ENCODE data around the gene PCYT1B. TPM values are rescaled to one million over a fixed set of nuclear protein-coding genes. Genes with fewer than 3 reads are reported as not detected.
"Not testable (repeated sequence)": the region's sequence is repeated elsewhere in the genome, so short reads cannot be mapped to it uniquely, and the experiment has no call there.

The PCYT1B gene
- total RNA-seq, 1 donor = 0.27 TPM

DNA sequence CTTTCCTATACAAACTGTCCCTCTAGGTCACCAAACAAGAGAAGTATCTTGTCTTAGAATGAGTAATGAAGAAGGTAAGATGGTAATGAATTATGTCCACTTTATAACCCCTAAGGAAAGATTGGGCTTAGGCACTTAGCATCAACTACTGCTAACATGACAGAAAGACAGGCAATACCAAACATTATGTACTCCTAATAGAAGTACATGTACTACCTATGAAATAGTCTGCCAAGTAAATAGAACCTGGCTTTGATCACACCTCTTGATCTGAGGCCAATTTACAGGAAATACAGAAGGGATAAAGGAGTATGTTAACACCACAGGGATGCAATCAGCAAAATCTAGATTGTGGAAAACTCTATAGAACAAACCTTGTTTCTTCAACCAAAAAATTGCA is 14.1 kb upstream of the PCYT1B start:
- TF ChIP-seq, protein P1, sequence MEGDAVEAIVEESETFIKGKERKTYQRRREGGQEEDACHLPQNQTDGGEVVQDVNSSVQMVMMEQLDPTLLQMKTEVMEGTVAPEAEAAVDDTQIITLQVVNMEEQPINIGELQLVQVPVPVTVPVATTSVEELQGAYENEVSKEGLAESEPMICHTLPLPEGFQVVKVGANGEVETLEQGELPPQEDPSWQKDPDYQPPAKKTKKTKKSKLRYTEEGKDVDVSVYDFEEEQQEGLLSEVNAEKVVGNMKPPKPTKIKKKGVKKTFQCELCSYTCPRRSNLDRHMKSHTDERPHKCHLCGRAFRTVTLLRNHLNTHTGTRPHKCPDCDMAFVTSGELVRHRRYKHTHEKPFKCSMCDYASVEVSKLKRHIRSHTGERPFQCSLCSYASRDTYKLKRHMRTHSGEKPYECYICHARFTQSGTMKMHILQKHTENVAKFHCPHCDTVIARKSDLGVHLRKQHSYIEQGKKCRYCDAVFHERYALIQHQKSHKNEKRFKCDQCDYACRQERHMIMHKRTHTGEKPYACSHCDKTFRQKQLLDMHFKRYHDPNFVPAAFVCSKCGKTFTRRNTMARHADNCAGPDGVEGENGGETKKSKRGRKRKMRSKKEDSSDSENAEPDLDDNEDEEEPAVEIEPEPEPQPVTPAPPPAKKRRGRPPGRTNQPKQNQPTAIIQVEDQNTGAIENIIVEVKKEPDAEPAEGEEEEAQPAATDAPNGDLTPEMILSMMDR (IDR thresholded peaks at IDR 0.05; ENCODE audit: insufficient read depth, low read length) = no peak
- H3K4me3 ChIP-seq (ENCODE audit: low read depth, low read length) = no peak overlapping the region
- no peak for DNase-seq (ENCODE audit: low read depth)

DNA sequence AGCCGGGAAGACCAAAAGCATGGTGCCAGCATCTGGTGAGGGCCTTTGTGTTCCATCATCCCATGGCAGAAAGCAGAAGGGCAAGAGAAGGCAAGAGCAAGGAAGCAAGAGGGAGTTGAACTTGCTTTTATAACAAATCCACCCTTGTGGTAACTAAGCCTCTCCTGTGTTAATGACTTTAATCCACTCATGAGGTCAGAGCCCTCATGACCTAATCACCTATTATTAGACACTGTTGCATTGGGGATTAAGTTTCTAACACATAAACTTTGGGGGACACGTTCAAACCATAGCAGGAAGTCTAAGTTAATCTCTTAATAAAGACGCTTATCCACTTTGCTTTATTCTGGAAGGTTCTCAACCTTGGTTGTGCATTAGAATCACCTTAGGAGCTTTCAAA is 12.5 kb upstream of the PCYT1B start:
- DNase-seq (ENCODE audit: low read depth) = no peak

DNA sequence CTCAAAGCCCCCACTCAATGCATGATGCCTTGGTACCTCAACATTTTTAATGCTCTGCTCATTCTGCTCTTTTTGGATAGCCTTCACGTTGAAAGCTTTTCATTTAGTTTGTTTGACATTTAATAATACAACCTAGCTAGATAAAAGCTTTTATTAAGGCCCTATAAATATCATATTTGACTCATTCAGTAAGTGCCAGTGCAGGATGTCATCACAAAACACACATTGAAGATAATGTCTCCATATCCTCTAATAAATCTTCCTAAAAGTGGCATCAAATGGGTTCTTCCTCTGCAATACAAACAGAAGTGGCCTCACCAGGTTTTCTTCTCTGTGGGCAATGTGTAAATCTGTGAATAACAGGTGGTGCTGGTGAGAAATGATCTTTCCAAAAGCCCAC is 12.0 kb upstream of the PCYT1B start:
- H3K4me3 ChIP-seq (ENCODE audit: low read depth, low read length) = no peak overlapping the region
- TF ChIP-seq, protein P1 (IDR thresholded peaks at IDR 0.05; ENCODE audit: insufficient read depth, low read length) = no peak
- DNase-seq (ENCODE audit: low read depth) = no peak

More for the DNA sequence above, 12.5 kb upstream of the PCYT1B start:
- H3K4me3 ChIP-seq (ENCODE audit: low read depth, low read length) = no peak overlapping the region
- TF ChIP-seq, protein P1 (IDR thresholded peaks at IDR 0.05; ENCODE audit: insufficient read depth, low read length) = no peak

DNA sequence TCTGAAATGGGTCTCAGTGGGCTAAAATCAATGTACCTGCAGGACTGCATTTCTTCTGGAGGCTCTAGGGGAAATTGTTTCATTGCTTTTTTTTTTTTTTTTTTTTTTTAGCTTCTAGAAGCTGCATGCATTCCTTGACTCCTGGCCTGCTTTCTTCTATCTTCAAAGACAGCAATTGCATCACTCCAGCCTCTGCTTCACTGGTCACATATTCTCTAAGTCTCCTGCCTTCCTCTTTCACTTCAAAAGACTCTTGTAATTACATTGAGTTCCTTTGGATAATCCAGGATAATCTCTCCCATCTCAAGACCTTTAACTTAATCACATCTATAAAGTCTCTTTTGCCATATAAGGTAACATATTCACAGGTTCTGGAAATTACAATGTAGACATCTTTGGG is 11.3 kb upstream of the PCYT1B start:
- DNase-seq (ENCODE audit: low read depth) = no peak
- TF ChIP-seq, protein P1 (IDR thresholded peaks at IDR 0.05; ENCODE audit: insufficient read depth, low read length) = no peak
- no peak overlapping the region for H3K4me3 ChIP-seq (ENCODE audit: low read depth, low read length)

DNA sequence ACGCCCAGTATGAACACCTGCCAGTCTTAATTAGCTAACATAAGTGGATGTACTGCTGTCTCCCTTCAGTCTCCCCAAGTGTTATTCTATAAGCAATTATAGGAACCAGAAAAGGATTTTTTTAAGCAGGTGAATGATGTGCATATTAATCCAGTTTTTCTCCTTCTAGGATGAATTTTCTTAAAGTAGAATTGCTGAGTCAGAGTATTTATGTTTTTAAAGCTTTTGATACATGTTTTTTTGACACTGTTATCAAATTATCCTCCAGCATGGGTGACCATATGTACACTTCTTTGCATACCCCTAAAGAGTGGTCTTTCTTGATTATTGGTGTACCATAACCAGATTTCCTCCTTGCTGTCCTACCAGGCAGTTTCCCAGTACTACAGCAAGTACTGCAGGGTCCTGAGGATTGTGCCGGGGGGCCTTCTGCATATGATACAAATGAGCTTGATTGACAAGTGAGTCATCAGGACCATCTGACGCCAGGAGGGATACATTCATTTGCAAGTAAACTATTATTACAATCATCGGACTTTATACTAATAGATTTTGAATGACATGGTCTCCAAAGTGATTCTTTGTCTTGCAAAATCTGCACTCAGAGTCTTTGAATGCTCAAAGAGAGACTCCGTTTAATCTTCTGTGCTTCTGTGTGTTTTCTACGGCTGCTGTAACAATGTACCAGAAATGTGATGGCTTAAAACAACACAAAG is 10.7 kb upstream of the PCYT1B start:
- H3K4me3 ChIP-seq (ENCODE audit: low read depth, low read length) = no peak overlapping the region
- TF ChIP-seq, protein P1 (IDR thresholded peaks at IDR 0.05; ENCODE audit: insufficient read depth, low read length) = no peak
- DNase-seq (ENCODE audit: low read depth) = no peak

DNA sequence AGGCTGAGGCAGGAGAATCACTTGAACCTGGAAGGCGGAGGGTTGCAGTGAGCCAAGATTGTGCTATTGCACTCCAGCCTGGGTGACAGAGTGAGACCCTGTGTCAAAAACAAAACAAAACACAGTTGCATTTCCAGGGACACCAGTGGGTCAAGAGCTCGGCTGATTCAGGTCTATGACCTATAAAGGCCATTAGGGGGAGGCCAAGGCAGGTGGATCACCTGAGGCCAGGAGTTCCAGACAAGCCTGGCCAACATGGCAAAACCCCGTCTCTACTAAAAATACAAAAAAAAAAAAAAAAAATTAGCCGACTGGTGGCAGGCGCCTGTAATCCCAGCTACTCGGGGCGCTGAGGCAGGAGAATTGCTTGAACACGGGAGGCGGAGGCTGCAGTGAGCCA is 8.5 kb upstream of the PCYT1B start:
- H3K4me3 ChIP-seq (ENCODE audit: low read depth, low read length) = not testable (repeated sequence)

DNA sequence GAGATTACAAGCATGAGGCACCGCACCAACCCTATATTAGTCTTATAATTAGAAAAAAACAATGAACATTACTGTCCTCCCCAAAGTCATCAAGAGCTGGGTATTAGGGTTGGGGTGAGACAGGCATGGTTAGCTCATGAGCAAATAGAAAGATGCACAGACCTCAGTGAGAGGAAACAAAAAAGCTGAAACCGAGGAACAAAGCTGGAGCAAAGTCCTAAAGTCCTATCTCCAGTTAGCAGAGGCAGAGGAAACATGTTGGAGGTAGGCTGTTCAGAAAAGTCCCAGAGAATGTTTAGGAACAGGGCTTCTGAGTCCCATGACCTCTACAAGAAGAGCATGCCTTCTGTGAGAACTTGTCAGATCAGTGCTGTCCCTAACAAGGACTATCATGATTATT is 4.6 kb upstream of the PCYT1B start:
- TF ChIP-seq, protein P1 (IDR thresholded peaks at IDR 0.05; ENCODE audit: insufficient read depth, low read length) = no peak
- DNase-seq (ENCODE audit: low read depth) = no peak
- no peak overlapping the region for H3K4me3 ChIP-seq (ENCODE audit: low read depth, low read length)

More for the DNA sequence above, 8.5 kb upstream of the PCYT1B start:
- DNase-seq (ENCODE audit: low read depth) = not testable (repeated sequence)

Data from fibroblast of the aortic adventitia (primary cell).